ENCODE measurements around the gene MSTO1. TPM values are rescaled to one million over a fixed set of nuclear protein-coding genes. Genes with fewer than 3 reads are reported as not detected.
"Not testable (repeated sequence)": the region's sequence is repeated elsewhere in the genome, so short reads cannot be mapped to it uniquely, and the experiment has no call there.

The MSTO1 gene
- total RNA-seq, 1 experiment from 2014 or later: 28.1 TPM

DNA sequence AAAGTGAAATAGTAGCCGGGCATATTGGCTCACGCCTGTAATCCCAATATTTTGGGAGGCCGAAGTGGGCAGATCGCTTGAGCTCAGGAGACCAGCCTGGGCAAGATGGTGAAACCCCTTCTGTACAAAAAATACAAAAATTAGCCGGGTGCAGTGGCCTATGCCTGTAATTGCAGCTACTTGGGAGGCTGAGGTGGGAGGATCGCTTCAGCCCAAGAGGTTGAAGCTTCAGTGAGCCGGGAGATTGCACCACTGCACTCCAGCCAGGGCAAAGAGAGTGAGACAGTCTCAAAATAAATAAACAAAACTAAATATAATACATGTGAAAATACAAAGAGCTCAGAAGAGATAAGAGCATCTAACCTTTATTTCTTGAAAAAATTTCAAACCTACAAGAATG, 2.3 kb upstream of the MSTO1 start:
- in situ Hi-C loops (cut with HindIII; ENCODE audit: low sequenced_read_pairs): no loop called here
- no peak for DNase-seq (ENCODE audit: low spot score)

DNA sequence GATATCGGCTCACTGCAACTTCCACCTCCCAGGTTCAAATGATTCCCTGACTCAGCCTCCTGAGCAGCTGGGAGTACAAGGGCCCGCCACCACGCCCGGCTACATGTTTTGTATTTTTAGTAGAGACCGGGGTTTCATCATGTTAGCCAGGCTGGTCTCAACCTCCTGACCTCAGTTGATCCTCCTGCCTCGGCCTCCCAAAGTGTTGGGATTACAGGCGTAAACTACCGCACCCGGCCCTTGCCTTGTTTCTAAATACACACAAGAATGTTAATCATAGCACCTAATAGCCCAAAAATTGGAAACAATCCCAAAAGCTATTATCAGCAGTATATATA, 1.2 kb upstream of the MSTO1 start:
- DNase-seq (ENCODE audit: low spot score): no peak
- in situ Hi-C loops (cut with HindIII; ENCODE audit: low sequenced_read_pairs): no loop called here

DNA sequence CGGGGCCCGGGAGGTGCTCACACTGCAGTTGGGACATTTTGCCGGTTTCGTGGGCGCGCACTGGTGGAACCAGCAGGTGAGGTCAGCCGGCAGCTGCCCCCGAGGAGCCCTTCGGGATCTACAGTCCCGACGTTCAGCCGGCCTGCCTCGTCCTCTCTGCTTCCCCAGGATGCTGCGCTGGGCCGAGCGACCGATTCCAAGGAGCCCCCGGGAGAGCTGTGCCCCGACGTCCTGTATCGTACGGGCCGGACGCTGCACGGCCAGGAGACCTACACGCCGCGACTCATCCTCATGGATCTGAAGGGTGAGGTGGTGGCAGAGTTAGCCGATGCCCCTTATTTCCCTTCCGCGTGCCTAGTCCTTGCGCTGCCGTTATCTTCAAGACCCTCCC, 234 bp downstream of the MSTO1 start:
- in situ Hi-C loops (cut with HindIII; ENCODE audit: low sequenced_read_pairs); DNase-seq (ENCODE audit: low spot score): not testable (repeated sequence)

DNA sequence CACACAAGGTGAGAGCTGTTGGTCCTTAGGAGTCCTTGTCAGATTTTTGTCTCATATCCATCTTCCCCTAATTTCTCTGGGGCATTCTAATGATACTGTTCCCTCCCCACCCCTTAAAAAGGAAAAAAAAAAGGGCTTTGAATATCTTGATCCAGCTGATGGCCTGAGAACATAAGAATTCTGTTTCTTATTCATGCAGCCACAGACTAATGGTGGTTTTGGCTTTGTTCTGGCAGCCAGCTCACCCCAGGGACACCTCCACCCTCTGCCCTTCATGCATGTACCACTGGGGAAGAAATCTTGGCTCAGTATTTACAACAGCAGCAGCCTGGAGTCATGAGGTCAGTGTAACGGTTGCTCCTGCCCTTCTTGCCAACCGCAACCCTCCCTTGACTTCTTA, 3.2 kb downstream of the MSTO1 start:
- in situ Hi-C loops (cut with HindIII; ENCODE audit: low sequenced_read_pairs): not testable (repeated sequence)

DNA sequence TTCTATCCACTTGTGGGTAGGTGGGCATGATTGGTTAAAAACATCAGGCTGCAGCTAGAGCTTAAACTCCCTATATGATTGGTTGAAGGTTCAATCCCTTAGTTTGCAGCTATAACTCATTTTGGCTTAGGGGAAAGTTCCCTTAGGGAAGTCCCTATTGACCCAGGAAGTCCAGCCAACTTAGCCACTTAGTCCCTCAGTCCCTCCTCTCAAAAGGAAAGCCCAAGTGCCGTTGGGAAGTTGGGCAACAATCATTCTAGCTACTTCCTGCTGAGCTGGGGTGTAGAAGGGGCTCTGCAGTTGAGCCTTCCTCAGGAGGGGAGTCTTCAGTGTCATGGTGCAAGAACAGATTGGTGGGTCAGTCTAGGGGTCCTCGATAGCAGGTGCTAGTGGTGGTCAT, 12.2 kb downstream of the MSTO1 start:
- no peak for DNase-seq (ENCODE audit: low spot score)
- in situ Hi-C loops (cut with HindIII; ENCODE audit: low sequenced_read_pairs): no loop called here

More for the DNA sequence above, 3.2 kb downstream of the MSTO1 start:
- not testable (repeated sequence) for DNase-seq (ENCODE audit: low spot score)

DNA sequence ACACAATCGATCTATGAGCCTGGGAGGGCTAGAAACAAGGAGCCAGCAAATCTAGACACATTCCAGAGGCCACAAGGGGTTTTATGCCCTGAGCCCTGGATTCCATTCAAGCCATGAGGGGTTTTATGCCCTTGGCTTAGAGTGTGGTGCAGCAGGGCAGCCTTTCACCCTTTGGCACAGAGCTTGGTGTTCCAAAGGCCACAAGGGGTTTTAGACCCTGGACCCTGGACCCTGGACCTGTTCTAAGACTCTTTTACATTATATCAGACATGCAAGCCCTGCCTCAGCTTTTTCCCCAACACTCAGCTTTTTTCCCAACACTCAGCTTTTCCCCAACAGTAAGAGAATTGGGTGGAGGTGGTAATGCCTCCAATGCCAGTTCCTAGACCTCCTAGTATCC, 13.3 kb downstream of the MSTO1 start:
- in situ Hi-C loops (cut with HindIII; ENCODE audit: low sequenced_read_pairs): no loop called here
- no peak for DNase-seq (ENCODE audit: low spot score)

DNA sequence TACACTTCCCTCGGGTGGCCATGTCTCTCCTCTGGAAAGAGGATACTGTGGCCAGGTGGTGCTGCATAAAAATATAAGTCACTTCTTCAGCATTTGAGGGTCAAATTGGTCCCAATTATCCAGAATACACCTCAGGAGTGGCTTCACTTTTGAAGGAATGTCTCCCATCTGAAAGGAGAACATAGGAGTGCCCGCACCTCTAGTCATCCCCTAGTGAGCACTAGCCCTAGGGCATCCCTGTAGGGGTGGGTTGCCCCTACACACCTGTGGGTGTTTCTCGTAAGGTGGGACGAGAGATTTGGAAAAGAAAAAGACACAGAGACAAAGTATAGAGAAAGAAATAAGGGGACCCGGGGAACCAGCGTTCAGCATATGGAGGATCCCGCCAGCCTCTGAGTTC, 16.4 kb downstream of the MSTO1 start:
- in situ Hi-C loops (cut with HindIII; ENCODE audit: low sequenced_read_pairs); DNase-seq (ENCODE audit: low spot score): not testable (repeated sequence)

DNA sequence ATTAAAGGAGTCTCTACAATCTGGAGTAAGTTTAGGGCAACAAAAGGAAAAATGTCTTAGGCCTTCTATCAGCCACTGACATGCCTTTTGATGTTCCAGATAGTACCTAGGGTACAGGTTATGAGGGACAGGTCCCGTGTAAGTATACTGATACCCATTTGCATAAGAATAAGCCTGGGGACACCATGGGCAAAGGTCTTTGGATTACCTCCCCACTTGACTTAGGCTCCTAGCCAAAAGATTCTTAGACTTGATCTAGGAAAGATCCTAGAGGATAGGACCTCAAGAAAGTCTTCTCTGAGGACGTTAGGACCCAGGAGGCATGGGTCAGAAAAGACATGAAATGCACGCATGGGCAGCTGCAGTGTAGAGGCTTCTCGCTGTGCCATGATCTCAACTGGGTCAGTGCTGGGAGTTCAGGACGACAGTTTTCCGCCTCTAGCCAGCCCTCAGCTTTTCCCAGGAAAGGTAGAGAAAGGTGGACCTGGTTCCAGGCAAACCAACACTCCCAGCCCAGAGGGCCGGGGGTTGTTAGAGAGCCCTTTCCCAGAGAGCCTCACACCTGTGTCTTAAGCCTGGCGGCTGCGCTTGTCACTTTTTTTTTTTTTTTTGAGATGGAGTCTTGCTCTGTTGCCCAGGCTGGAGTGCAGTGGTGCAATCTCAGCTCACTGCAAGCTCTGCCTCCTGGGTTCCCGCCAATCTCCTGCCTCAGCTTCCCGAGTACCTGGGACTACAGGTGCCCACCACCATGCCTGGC, 26.6 kb downstream of the MSTO1 start:
- DNase-seq (ENCODE audit: low spot score): no peak
- in situ Hi-C loops (cut with HindIII; ENCODE audit: low sequenced_read_pairs): no loop called here

DNA sequence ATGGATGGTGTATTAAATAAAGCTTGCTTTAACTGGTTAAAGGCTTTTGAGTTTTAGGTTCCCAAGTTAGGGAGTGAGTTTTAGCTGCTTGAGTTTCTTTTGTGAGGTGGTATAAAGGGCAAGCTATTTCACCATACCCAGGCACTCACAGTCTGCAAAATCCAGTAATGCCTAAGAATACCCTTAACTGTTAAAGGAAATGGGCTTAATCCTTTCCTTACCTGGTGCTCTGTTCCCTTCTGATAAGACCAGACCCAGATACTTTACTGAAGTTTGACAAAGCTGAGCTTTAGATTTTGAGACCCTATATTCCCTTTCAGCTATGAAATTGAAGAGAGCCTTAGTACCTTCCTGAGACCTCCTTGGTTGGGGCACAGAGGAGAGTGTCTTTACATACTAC, 30.3 kb downstream of the MSTO1 start:
- in situ Hi-C loops (cut with HindIII; ENCODE audit: low sequenced_read_pairs): no loop called here
- DNase-seq (ENCODE audit: low spot score): no peak

DNA sequence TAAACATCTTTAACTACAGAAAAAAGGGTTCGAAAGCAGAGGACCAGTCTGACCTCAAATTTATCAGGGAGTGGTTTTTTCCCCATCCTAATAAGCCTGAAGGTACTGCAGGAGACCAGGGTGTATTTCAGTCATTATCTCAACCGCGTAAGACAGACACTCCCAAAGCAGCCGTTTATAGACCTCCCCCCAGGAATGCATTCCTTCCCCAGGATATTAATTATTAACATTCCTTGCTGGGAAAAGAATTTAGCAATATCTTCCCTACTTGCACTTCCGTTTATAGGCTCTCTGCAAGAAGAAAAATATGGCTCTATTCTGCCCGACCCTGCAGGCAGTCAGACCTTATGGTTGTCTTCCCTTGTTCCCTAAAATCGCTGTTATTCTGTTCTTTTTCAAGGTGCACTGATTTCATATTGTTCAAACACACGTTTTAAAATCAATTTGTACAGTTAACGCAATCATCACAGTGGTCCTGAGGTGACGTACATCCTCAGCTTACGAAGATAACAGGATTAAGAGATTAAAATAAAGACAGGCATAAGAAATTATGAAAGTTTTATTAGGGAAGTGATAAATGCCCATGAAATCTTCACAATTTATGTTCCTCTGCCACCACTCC, 32.7 kb downstream of the MSTO1 start:
- in situ Hi-C loops (cut with HindIII; ENCODE audit: low sequenced_read_pairs); DNase-seq (ENCODE audit: low spot score): not testable (repeated sequence)

DNA sequence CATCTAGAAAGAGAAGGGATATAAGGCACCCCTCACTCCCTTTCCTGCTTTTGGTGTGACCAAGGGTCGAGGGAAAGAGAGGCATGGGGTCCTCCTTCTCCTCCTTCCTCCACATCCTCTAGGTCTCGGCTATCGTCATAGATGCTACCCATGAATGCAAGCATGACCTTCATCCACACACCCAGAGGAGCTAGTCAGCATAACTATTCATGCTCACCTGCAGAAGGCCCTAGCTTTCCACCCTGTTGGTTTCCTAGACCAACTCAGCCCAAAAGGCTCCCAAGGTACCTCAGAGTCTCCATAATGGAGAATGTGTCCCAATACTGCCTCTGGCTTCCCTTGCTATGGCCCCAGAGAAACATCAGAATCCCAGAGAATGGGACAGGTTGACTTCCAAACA, 33.2 kb downstream of the MSTO1 start:
- DNase-seq (ENCODE audit: low spot score): no peak
- in situ Hi-C loops (cut with HindIII; ENCODE audit: low sequenced_read_pairs): no loop called here

DNA sequence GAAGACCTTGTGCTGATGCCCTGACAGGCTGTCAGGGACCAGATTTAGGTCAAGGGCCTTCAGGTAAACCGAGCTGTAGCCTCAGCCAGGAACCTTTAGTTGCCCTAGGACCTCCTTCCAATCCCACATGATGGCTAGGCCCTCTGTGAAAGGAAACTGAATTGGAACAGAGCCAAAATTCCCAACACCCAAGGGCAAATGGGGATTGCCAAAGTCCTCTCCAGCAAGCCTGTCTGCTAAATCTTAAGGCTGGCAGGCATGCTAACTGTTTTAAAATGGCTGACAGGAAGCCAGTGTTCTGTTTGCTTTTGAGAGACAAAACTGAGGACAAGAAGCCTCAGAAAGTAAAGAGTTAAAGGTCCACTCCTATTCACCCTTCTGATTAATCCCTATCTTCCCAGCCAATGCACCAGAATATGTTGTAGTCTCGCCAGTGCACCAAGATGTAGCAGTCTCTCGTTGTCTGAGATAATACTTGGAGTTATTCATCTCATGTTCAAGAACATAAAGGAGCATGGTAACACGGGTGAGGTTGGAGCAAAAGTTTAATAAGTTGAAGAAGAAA, 35.1 kb downstream of the MSTO1 start:
- in situ Hi-C loops (cut with HindIII; ENCODE audit: low sequenced_read_pairs): no loop called here
- DNase-seq (ENCODE audit: low spot score): no peak

DNA sequence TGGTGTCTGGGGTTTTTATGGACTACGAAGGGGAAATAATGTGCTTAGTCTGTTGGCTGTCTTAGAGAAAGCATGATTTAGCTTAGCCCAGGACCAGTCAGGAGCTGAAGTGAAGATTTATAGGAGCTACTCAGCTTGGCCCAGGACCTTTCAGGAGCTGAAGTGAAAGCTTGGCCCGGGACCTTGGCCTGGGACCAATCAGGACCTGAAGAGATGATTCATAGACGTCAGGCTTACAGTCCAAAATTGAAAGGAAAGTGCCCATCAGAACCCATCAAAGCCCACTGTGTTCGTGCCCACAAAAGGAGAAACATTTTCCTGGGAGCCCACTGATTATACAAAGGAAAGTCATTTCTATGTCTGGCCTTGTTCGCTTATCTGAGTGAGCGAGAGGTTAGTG, 35.6 kb downstream of the MSTO1 start:
- in situ Hi-C loops (cut with HindIII; ENCODE audit: low sequenced_read_pairs): no loop called here
- no peak for DNase-seq (ENCODE audit: low spot score)

DNA sequence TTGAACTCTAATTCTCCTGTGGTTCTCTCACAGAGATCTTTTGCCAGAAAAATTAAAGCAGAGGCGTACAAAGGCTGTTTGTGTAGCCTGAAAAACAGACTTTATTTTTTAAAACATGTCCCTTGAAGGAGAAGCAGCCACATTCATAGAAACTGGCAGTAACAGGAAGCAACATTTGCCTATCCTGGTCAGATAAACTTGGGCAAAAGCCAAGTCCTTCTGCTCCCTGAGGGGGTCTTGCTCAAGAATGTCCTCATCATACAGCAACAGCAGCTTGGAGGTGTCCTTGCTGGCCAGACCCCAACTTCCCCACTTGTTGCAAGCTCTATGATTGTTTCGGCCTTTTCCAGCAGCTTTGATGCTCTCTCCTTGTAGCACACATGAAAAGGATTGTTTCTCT, 36.3 kb downstream of the MSTO1 start:
- in situ Hi-C loops (cut with HindIII; ENCODE audit: low sequenced_read_pairs): no loop called here
- DNase-seq (ENCODE audit: low spot score): no peak

DNA sequence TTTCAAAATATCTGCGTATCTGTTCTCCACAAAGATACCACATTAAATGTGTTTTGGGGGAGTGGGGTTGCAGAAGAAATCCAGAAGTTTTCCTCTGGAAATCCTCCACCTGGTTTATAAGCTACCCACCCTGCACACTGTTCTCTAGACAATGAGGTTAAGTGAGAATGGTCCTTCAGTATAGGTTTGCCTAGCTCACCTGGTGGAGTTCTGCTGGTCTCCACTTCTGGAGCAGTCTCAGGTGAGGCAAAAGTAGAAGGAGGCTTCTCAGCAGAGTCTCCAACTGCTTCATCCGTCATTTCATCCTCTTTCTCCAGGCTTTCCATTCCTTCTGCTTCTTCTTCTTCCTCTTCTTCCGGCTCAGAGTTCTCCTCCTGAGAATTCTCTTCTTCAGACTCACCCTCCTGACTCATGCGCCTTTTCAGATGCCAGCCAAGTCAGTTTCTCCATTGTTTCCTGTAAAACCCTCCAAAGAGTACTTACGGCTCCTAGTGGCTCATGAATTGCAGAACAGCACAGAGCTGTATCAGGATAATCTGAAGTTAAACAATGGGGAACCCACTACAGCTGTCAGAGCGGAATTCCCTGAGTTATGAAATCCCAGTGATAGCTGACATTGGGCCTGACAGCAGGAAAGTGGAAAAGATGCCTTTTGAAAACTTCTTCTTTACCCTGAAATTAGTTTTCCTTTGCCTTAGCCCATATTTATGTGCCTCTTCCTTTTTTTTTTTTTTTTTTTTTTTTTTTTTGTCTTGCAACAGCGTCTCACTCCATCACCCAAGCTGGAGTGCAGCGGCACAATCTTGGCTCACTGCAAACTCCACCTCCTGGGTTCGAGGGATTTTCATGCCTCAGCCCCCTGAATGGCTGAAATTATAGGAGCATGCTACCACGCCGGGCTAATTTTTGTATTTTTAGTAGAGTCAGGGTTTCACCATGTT, 38.5 kb downstream of the MSTO1 start:
- DNase-seq (ENCODE audit: low spot score): no peak
- in situ Hi-C loops (cut with HindIII; ENCODE audit: low sequenced_read_pairs): no loop called here

DNA sequence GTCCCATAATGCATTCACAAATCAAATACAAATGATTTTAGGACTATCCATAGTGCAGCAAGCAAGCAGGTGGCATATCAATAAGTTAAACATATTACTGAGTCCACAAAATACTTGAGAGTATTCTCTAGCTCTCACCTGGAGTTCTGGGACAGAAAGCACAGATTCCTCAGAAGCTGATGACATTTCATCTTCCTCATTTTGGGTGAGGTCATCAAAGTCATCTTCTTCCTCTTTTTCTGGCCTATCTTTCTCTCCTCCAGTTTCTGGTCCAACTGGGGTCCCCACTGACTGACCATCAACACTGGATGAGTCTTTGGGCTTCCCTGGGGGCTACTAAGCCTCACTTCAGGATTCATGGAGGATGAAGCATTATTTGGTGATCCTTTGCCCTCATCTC, 39.7 kb downstream of the MSTO1 start:
- no peak for DNase-seq (ENCODE audit: low spot score)
- in situ Hi-C loops (cut with HindIII; ENCODE audit: low sequenced_read_pairs): no loop called here

DNA sequence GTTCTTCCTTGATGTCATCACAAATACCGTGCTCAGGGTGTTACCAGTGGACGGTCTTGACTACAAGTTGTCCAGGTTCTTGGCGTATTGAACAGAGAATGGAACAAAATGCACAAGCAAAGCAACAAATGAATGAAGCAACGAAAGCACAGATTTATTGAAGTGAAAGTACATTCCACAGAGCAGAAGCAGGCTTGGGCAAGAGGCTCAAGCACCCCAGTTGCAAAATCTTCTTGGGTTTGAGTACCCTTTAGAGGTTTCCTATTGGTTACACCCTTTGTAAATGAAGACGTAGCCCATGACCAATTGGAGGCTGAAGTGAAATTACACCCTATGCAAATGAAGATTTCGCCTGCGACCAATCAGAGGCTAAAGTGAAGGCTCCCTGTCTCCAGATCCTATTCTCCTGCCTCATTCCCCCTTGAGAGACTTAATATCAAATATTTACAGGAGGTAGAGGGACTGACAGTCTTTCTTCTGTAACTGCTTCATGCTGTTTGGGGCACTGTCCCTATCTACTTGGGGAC, 40.3 kb downstream of the MSTO1 start:
- in situ Hi-C loops (cut with HindIII; ENCODE audit: low sequenced_read_pairs): no loop called here
- DNase-seq (ENCODE audit: low spot score): no peak

DNA sequence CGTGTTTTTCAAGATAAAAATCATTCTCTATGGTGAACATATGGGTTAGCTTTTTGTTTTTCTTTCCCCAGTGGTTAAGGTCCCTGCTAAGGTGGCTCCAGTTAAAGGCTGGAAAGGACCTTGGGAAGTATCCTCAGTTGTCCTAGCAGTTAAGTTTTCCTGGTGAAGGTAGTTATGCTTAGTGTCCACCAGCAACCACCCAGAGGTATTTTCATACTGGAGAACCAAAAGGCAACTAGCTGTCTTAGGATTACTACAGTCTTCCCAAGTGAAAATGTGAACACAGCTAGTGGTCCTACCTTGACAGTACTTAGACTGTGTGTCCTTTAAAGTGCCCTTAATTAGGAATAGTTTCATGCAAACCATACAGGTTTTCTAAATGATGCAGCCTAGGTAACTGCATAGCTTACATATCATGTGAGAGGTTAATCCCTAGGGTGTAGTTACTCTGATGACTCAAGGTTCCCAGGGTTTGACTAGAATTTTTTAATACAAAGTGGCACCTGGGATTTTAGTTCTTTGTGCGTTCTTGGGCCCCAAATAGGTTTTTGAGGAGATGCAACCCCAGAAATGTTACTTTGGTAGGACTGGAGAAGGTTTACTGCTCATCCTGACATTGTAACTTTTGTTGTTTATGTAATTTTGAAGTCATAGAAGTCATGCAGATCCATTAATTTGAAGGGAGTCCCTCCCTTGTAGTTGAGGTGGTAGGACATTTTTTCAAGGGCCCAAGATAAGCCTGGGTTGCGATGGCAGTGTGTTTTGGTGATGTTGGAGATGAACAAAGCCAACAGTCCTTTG, 42.0 kb downstream of the MSTO1 start:
- in situ Hi-C loops (cut with HindIII; ENCODE audit: low sequenced_read_pairs): no loop called here
- no peak for DNase-seq (ENCODE audit: low spot score)

DNA sequence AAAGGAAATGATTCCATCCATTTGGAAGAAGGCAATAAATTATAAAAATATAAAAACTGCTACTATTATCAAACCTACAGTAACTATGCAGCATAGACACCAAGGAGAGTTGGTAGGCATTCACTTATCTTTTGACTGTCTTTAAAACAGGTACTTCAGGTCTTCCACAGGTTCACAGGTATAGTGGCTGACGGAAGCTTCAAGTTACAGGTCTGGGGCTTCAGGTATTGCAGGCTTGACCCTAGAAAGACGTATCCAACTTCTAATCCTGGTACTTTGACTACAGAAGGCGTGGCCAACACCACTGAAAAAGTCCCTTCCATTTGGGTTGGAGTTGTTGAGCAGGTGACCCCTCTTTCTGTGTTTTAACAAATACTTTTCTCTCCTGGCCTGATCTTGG, 42.9 kb downstream of the MSTO1 start:
- in situ Hi-C loops (cut with HindIII; ENCODE audit: low sequenced_read_pairs): no loop called here
- DNase-seq (ENCODE audit: low spot score): no peak

All from G401 (cell line).